SU-DHL-6 (cell line): ENCODE measurements around the gene OR5L1.

ENCODE experiments used
- H2AFZ ChIP-seq: fragments of 200-600 bp; sonication (generic); 2 replicates; pipeline ENCODE4 v1.6.1; 2014; ENCODE audit warnings: low read depth, mild to moderate bottlenecking, moderate library complexity, mixed read lengths, antibody characterized with exemption, low read length; ENCODE audit not compliant: severe bottlenecking
- H3F3A ChIP-seq: fragments of 200-600 bp; shearing (Covaris generic); 2 replicates; pipeline ENCODE4 v1.6.0; 2016; ENCODE audit warnings: antibody characterized with exemption, mild to moderate bottlenecking; ENCODE audit not compliant: insufficient read depth
- H3K27ac ChIP-seq: fragments of 200-600 bp; sonication (generic); 2 replicates; pipeline ENCODE4 v1.5.1; 2016; ENCODE audit warnings: low read depth, mild to moderate bottlenecking, low read length, moderate library complexity, mixed read lengths
- H3K27me3 ChIP-seq: fragments of 200-600 bp; sonication (generic), shearing (Covaris generic); 2 replicates; pipeline ENCODE4 v1.6.0; 2014; ENCODE audit warnings: mild to moderate bottlenecking, low read length
- H3K36me3 ChIP-seq: fragments of 200-600 bp; sonication (generic); 2 replicates; pipeline ENCODE4 v1.6.1; 2014; ENCODE audit warnings: mild to moderate bottlenecking, low read length, mixed read lengths
- H3K4me2 ChIP-seq: fragments of 300-600, 200-600 bp; shearing (Covaris generic), sonication (generic); 2 replicates; pipeline ENCODE4 v1.6.0; 2014; ENCODE audit warnings: low read length, low read depth, mild to moderate bottlenecking; ENCODE audit not compliant: poor library complexity, severe bottlenecking
- H3K4me3 ChIP-seq: fragments of 200-600 bp; sonication (generic); 2 replicates; pipeline ENCODE4 v1.5.1; 2014; ENCODE audit warnings: antibody characterized with exemption, low read length, mild to moderate bottlenecking, mixed read lengths; ENCODE audit not compliant: insufficient read depth, poor library complexity, severe bottlenecking
- H3K79me2 ChIP-seq: fragments of 200-600 bp; sonication (generic); 2 replicates; pipeline ENCODE4 v1.6.1; 2014; ENCODE audit warnings: mild to moderate bottlenecking, low read length, moderate library complexity; ENCODE audit not compliant: insufficient read depth
- H3K9ac ChIP-seq: fragments of 200-600 bp; sonication (generic); 2 replicates; pipeline ENCODE4 v1.7.0; 2014; ENCODE audit warnings: mild to moderate bottlenecking, low read length
- H3K9me2 ChIP-seq: fragments of 200-600 bp; sonication (generic); replicated peaks from 2 replicates; pipeline ENCODE4 v1.6.1; 2014; ENCODE audit warnings: low read length; ENCODE audit not compliant: insufficient read depth
- H3K9me3 ChIP-seq: fragments of 200-600 bp; sonication (generic); 2 replicates; pipeline ENCODE4 v1.6.1; 2014; ENCODE audit warnings: low read length, mixed read lengths; ENCODE audit not compliant: insufficient read depth
- H4K20me1 ChIP-seq: fragments of 200-600 bp; sonication (generic); 2 replicates; pipeline ENCODE4 v1.6.1; 2014; ENCODE audit warnings: low read depth, mild to moderate bottlenecking, antibody characterized with exemption, low read length, moderate library complexity, mixed read lengths
- CTCF ChIP-seq: fragments of 200-600 bp; sonication (generic); IDR thresholded peaks from one replicate; pipeline ENCODE4 v1.5.1; 2017; ENCODE audit warnings: antibody characterized with exemption, mild to moderate bottlenecking, low read length, moderate library complexity; ENCODE audit not compliant: insufficient read depth, poor library complexity, severe bottlenecking
- EZH2phosphoT487 ChIP-seq: fragments of 200-600 bp; sonication (generic), shearing (Covaris generic); conservative IDR thresholded peaks from 2 replicates; pipeline ENCODE4 v1.6.1; 2018; ENCODE audit warnings: mild to moderate bottlenecking, antibody characterized with exemption, low read length, moderate library complexity, mixed read lengths

Gene OR5L1

GRCh38 chr11:55826919-55827318 is 15.8 kb downstream of the OR5L1 start, which contains the start of gene OR5L2:
Gene OR5L2, plus strand, starts transcription at chr11:55827219. Its CDS starts 0 bp downstream, at chr11:55827219.
- no peaks in the 10 kb centered on the region for H3K9me3 ChIP-seq

GRCh38 chr11:55838452-55838851 is 27.3 kb downstream of the OR5L1 start, which contains the start of gene OR5D16:
Gene OR5D16, plus strand, starts transcription at chr11:55838752. Its CDS starts 0 bp downstream, at chr11:55838752.
- Histone ChIP-seq H3K27me3 (no peaks in the 10 kb centered on the region), H3K9me3 (no peaks in the 10 kb centered on the region), H3K79me2 (no peaks in the 10 kb centered on the region), H3F3A (no peaks in the 10 kb centered on the region), H3K27ac (no peak within 1 kb of the TSS), H3K4me2 (no peak within 1 kb of the TSS), H3K4me3 (no peak within 1 kb of the TSS), H3K9me2 (no peaks in the 10 kb centered on the region), H3K36me3 (no peaks in the 10 kb centered on the region), H2AFZ (no peak within 1 kb of the TSS), H4K20me1 (no peaks in the 10 kb centered on the region), H3K9ac (no peak within 1 kb of the TSS)
- TF ChIP-seq CTCF: no peak
- no peak for TF ChIP-seq EZH2phosphoT487

More at GRCh38 chr11:55826919-55827318, 15.8 kb downstream of the OR5L1 start, which contains the start of gene OR5L2:
- Histone ChIP-seq H3K9me2 (no peaks in the 10 kb centered on the region), H3K4me3 (no peak within 1 kb of the TSS), H3K27me3 (no peaks in the 10 kb centered on the region), H3K79me2 (no peaks in the 10 kb centered on the region), H4K20me1 (no peaks in the 10 kb centered on the region), H3F3A (no peaks in the 10 kb centered on the region), H3K27ac (no peak within 1 kb of the TSS), H2AFZ (no peak within 1 kb of the TSS), H3K4me2 (no peak within 1 kb of the TSS), H3K9ac (no peak within 1 kb of the TSS), H3K36me3 (no peaks in the 10 kb centered on the region)
- no peak for TF ChIP-seq CTCF
- TF ChIP-seq EZH2phosphoT487: no peak

- Histone ChIP-seq H3K27ac (no peak overlapping the region), H3K9ac (no peak overlapping the region), H3K9me2 (no peaks in the 10 kb centered on the region), H3K9me3 (no peaks in the 10 kb centered on the region), H4K20me1 (no peaks in the 10 kb centered on the region), H2AFZ (no peak overlapping the region), H3K36me3 (no peaks in the 10 kb centered on the region), H3K79me2 (no peaks in the 10 kb centered on the region), H3K4me2 (no peak overlapping the region), H3K4me3 (no peak overlapping the region), H3F3A (no peaks in the 10 kb centered on the region), H3K27me3 (no peaks in the 10 kb centered on the region)
- no peak for TF ChIP-seq EZH2phosphoT487
- TF ChIP-seq CTCF: no peak
Observed at GRCh38 chr11:55847453-55847852, 36.3 kb downstream of the OR5L1 start.
